Mucosa of rectum (tissue), 2 donors: ENCODE results near the gene EMD.

Source experiments
- H3K27ac ChIP-seq, 2 donors: one replicate each; pipeline ENCODE4 v1.7.0; 2013; ENCODE audit warnings: inconsistent platforms in 2 of 2, low read depth in 2 of 2, low read length in 2 of 2
- H3K27me3 ChIP-seq, 2 donors: one replicate each; pipeline ENCODE4 v1.7.0; 2013; ENCODE audit warnings: low read length in 2 of 2; ENCODE audit not compliant: control insufficient read depth in 2 of 2, insufficient read depth in 2 of 2
- H3K36me3 ChIP-seq, 2 donors: one replicate each; pipeline ENCODE4 v1.7.0; 2013; ENCODE audit warnings: low read length in 2 of 2; ENCODE audit not compliant: control insufficient read depth in 2 of 2, insufficient read depth in 2 of 2
- H3K4me1 ChIP-seq, 2 donors: one replicate each; pipeline ENCODE4 v1.7.0; 2013; ENCODE audit warnings: low read length in 2 of 2, mild to moderate bottlenecking in 1 of 2; ENCODE audit not compliant: control insufficient read depth in 2 of 2, insufficient read depth in 2 of 2
- H3K4me3 ChIP-seq, 2 donors: one replicate each; pipeline ENCODE4 v1.7.0; 2013; ENCODE audit warnings: low read length in 2 of 2
- H3K9ac ChIP-seq, 2 donors: one replicate each; pipeline ENCODE4 v1.7.0; 2013; ENCODE audit warnings: low read length in 2 of 2, low read depth in 1 of 2, mild to moderate bottlenecking in 1 of 2
- H3K9me3 ChIP-seq, 2 donors: one replicate each; pipeline ENCODE4 v1.7.0; 2013; ENCODE audit warnings: low read length in 2 of 2; ENCODE audit not compliant: control insufficient read depth in 2 of 2
- donor health status: healthy.
- donor health status: Normal muscosa, but diverticular disease.

EMD gene

DNA sequence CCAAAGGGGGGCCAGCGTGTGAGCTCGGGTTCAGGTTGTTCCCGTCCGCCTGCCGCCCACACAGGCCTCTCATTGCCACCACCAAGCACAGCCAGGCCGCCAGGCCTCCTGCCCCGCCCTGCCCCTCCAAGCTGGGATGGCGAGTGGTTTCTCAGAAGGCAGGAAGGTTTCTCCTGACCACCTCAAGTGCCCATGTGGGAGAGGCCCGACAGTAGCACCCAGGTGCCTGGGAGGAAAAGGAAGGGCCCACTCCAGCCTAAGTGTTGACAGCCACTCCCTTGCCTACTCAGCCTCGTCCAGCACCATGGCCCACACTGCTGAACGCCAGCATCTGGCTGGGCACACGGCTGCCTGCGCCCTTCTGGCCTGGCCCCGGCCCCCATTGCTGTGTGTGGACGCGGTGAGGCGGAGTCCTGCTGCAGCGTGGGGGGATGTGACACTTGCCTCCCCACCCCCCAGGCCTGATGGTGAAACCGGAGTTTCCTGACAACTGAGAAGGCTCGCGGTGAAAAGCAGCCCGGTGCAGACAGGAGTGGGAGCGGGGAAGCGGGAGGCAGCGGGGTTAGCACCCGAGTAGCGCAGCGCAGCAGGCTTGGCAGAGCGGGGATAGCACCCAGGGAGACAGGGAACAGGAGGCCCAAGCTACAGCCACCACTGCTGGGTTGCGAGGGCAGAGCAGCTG lies 23.9 kb upstream of the EMD start:
- no peak overlapping the region for H3K9ac ChIP-seq
- H3K4me3 ChIP-seq = no peak overlapping the region
- H3K27me3 ChIP-seq = no peaks in the 10 kb centered on the region
- peaks cover 0 to 20% of the 10 kb centered on the region in 2 donors for H3K36me3 ChIP-seq
- no peak overlapping the region for H3K27ac ChIP-seq
- no peaks in the 10 kb centered on the region for H3K9me3 ChIP-seq
- peaks cover 9 to 10% of the 10 kb centered on the region in 2 donors for H3K4me1 ChIP-seq

DNA sequence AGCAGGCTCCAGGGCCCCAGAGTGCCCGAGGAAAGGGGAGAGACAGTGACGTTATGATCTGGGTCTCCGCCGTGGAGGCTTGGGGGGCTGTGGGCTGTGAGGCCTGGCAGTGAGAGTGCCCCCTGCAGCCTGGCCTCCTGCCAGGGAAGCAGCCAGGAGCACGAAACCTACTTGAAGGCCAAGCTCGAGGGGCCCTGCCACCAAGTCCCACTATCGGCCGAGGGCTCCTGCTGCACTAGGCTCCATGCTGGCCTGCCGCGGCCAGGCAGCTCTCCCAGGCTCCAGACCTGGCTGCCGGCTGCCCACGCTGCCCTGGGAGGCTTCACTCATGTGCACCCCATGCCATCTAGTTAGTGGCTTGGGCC lies 23.3 kb upstream of the EMD start:
- no peak overlapping the region for H3K27ac ChIP-seq
- H3K4me3 ChIP-seq = no peak overlapping the region
- H3K36me3 ChIP-seq = peaks cover 0 to 20% of the 10 kb centered on the region in 2 donors

DNA sequence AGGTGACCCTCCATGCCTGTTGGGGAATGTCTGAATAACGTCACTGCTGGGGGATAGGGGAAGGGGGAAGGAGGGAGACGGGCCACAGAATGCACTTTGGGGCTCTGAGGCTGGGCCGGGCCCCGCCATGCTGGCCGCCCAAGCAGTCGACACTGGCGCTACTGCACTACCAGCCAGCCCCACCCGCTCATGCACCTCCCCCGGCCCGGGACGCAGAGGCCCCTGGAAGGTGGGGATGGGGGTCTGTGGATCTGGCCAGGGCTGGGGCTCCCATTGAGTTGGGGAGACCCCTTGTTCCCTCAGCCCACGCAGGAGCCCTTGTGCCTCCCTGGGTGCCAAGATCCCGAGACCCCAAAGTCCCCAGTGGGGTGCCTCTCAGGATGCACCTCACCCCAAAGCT lies 22.5 kb upstream of the EMD start:
- Histone ChIP-seq H3K9me3 (no peaks in the 10 kb centered on the region), H3K36me3 (peaks cover 2 to 21% of the 10 kb centered on the region in 2 donors), H3K4me1 (no peaks in the 10 kb centered on the region), H3K27ac (no peak overlapping the region), H3K9ac (no peak overlapping the region), H3K27me3 (no peaks in the 10 kb centered on the region), H3K4me3 (no peak overlapping the region)

More for the DNA sequence above, 23.3 kb upstream of the EMD start:
- Histone ChIP-seq H3K4me1 (peaks cover 5 to 6% of the 10 kb centered on the region in 2 donors), H3K9ac (no peak overlapping the region), H3K9me3 (no peaks in the 10 kb centered on the region), H3K27me3 (no peaks in the 10 kb centered on the region)

DNA sequence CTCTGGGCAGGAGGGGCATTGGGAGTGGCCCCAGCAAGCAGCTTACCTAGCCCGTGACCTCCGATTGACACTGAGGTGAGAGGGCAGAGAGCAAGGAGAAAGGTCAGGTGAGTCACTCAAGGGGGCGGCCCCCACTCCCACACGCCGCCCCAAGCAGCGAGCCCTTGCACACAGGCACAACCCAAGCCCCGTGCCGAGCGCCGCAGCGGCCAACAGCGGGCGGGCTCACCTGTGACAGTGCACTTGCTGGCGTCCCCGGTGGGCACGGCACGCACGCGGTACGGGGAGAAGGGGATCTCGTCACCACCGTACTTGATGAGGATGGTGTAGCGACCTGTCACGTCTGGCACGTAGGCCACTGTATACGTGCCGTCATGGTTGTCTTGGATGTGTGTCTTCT lies 21.9 kb upstream of the EMD start:
- peaks cover 6 to 27% of the 10 kb centered on the region in 2 donors for H3K36me3 ChIP-seq
- H3K27me3 ChIP-seq = no peaks in the 10 kb centered on the region
- H3K9ac ChIP-seq = no peak overlapping the region
- no peaks in the 10 kb centered on the region for H3K4me1 ChIP-seq
- H3K4me3 ChIP-seq = no peak overlapping the region
- no peaks in the 10 kb centered on the region for H3K9me3 ChIP-seq
- H3K27ac ChIP-seq = no peak overlapping the region

DNA sequence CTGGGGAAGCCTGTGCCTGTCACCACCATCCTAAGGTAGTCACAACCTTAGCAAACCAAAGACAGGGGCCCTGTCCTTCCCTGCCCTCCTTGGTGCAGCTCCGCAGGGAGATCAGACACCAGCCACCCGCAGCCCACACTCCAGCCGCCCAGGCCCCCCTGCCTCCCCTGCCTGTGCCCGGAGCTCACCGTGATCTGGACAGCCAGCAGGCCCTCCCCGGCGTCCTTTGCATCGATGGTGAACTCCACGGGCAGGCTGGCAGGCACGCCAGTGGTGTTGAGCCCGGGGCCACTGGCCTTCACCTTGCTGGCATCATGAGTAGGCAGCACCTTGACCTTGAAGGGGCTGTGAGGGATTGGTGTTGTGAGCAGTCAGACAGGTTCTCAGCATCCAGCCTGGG lies 21.1 kb upstream of the EMD start:
- no peaks in the 10 kb centered on the region for H3K4me1 ChIP-seq
- no peak overlapping the region for H3K9ac ChIP-seq
- no peak overlapping the region for H3K4me3 ChIP-seq
- H3K27ac ChIP-seq = no peak overlapping the region
- no peaks in the 10 kb centered on the region for H3K9me3 ChIP-seq
- peaks cover 6 to 25% of the 10 kb centered on the region in 2 donors for H3K36me3 ChIP-seq
- no peaks in the 10 kb centered on the region for H3K27me3 ChIP-seq

DNA sequence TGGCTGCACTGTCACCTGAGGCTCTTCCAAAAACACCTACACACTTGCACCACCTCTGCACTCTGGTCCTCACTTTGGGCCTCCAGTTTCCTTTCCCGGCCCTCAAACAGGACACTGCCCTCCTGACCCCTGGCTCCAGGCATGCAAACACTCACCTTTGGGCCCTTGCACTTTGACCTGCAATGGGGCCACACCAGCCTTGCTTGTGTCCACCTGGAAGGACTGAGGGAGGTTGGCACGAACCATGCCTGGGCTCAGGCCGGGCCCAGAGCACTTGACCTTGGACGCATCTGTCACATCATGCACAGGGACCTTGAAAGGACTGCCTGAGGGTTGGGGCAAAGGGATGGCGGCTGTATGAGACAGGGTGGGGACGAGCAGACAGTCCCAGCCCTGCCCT lies 20.3 kb upstream of the EMD start:
- H3K9me3 ChIP-seq = no peaks in the 10 kb centered on the region
- no peak overlapping the region for H3K9ac ChIP-seq
- H3K36me3 ChIP-seq = peaks cover 9 to 20% of the 10 kb centered on the region in 2 donors
- H3K4me3 ChIP-seq = no peak overlapping the region
- no peaks in the 10 kb centered on the region for H3K4me1 ChIP-seq
- no peak overlapping the region for H3K27ac ChIP-seq
- H3K27me3 ChIP-seq = no peaks in the 10 kb centered on the region

DNA sequence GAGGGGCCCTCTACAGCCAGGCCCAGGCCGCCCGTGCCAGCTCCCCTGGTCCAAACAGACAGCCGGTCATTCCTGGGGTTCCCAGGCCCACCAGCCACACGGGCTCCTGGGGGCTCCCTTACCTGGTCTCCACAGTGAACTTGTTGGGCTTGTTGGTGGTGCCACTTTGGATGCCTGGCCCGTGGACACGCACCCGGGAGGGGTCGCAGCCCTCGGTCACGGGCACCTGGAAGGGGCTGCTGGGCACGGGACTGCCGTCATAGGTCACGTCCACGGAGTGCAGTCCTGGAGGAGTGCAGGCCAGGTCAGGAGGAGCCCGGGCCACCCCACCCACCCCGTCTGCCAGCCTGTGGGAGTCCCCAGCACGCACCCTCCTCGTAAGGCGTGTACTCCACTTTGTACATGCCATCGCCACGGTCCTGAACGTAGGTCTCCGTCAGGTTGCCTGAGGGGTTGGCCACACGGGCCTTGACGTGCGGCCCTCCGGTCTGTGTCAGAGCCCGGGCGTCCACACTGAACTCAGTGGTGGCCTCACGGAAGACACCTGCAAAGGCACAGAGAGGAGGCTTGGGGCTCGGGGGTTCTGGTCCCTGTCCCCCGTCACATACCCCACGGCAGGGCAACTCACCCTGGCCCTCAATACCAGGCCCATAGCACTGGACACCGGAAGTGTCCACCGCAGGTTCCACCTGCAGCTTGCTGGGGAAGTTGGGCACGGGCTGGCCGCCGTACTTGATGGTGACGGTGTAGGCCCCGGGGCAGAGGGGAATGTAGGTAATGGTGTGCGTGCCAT lies 19.5 kb upstream of the EMD start:
- no peaks in the 10 kb centered on the region for H3K4me1 ChIP-seq
- no peak overlapping the region for H3K9ac ChIP-seq
- H3K27me3 ChIP-seq = no peaks in the 10 kb centered on the region
- no peaks in the 10 kb centered on the region for H3K9me3 ChIP-seq
- peaks cover 9 to 23% of the 10 kb centered on the region in 2 donors for H3K36me3 ChIP-seq
- H3K27ac ChIP-seq = no peak overlapping the region
- no peak overlapping the region for H3K4me3 ChIP-seq

DNA sequence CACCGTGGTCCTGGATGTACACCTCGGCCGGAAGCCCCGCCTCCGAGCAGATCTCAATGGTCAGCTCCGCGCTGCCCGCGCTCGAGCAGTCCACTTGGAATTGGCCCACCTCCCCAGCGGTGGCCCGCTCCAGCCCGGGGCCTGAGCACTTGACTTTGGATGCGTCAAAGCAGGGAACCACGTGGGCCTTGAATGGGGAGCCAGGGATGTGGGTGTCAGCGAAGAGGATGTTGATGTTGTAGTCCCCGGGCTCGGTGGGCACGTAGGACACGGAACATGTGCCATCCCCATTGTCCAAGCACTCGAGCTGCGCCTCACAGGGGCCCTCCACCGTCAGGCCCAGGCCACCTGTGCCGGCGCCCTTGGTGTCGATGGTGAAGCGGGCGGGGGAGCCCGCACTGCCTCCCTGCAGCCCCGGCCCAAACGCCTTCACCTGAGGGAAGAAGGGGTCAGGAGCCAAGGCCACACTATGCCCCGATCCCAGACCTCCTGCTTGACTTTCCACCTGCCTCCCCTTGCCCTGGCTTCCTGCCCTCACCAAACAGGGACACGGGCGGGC lies 18.9 kb upstream of the EMD start:
- Histone ChIP-seq H3K4me3 (no peak overlapping the region), H3K4me1 (no peaks in the 10 kb centered on the region), H3K27ac (no peak overlapping the region), H3K27me3 (no peaks in the 10 kb centered on the region), H3K36me3 (peaks cover 9 to 23% of the 10 kb centered on the region in 2 donors), H3K9me3 (no peaks in the 10 kb centered on the region), H3K9ac (no peak overlapping the region)

DNA sequence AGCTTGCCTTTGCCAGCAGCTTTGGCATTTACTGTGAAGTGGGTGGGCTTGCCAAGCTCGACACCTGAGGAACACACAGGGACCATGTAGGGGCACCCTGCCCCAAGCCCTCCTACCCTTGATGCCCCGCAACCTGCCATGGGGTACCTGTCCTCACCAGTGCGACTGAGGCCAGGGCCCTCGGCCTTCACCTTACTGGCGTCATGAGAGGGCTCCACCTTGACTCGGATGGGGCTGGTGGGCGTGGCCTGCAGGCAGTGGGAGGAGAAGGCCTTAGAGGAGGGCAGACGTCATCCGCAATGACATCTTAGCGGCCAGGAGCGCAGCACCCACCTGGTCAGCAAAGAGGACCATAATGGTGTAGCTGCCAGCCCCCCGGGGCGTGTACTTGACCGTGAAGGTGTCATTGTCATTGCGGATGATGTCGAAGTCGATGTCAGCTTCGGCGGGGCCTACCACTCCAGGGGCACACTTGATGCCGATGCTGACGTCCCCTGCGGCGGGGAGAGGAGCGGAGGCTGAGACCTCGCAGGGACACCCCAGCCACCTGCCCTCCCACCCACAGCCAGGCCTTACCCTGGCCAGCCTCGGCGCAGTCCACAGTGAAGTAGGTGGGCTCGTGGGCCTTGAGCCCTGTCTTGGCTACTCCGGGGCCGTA lies 16.9 kb upstream of the EMD start:
- Histone ChIP-seq H3K4me1 (no peaks in the 10 kb centered on the region), H3K4me3 (no peak overlapping the region), H3K36me3 (peaks cover 9 to 23% of the 10 kb centered on the region in 2 donors), H3K27me3 (no peaks in the 10 kb centered on the region), H3K27ac (no peak overlapping the region), H3K9me3 (no peaks in the 10 kb centered on the region), H3K9ac (no peak overlapping the region)
